B cell (primary cell): ENCODE data around the gene NAGPA.

ENCODE experiments used
- CTCF ChIP-seq: fragments of 200-600 bp; IDR thresholded peaks from one replicate; pipeline ENCODE4 v1.8.0; 2022; ENCODE audit warnings: antibody characterized with exemption, mild to moderate bottlenecking
- EZH2 ChIP-seq: IDR thresholded peaks from 2 replicates; pipeline ENCODE4 v1.6.1; 2012; ENCODE audit warnings: borderline replicate concordance, low read depth, mild to moderate bottlenecking, moderate library complexity, low read length; ENCODE audit not compliant: insufficient read depth, poor library complexity, severe bottlenecking

DNA sequence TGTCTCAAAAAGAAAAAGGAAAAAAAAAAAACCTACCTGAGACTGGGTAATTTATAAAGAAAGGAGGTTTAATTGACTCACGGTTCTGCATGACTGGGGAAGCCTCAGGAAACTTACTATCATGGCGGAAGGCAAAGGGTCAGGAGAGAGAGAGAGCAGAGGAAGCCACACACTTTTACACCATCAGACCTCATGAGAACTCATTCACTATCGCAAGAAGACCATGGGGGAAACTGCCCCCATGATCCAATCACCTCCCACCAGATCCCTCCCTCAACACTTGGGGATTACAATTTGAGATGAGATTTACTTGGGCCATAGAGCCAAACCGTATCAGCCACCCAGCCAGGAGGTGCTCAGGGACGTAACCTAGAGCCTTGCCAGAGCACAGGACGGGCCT, 20.8 kb downstream of the NAGPA start:
- TF ChIP-seq CTCF (no peak), EZH2 (no peak)
